GM12892 (cell line): ENCODE measurements around the gene NELFB.

Experiments
- POLR2A ChIP-seq: IDR thresholded peaks from 2 replicates; pipeline ENCODE4 v1.6.1; 2011; ENCODE audit warnings: low read depth, low read length, control low read depth
- POLR2AphosphoS5 ChIP-seq: IDR thresholded peaks from 2 replicates; pipeline ENCODE4 v1.6.1; 2011; ENCODE audit warnings: low read depth, low read length, control low read depth
- TAF1 ChIP-seq: IDR thresholded peaks from 2 replicates; pipeline ENCODE4 v1.6.1; 2011; ENCODE audit warnings: low read depth, mild to moderate bottlenecking, control low read depth, low read length, borderline replicate concordance

- TF ChIP-seq POLR2AphosphoS5, result peak; percentile 4; the same call in 1 of the 2 replicates
- no peak for TF ChIP-seq TAF1
- no peak for TF ChIP-seq POLR2A
Observed at GRCh38 chr9:137244486-137245449, 10.4 kb upstream of the NELFB start.
